Central memory CD8-positive, alpha-beta T cell (primary cell): ENCODE measurements around the gene CACNG5.

Source experiments
- ATAC-seq: fragments of 150-1000 bp; cut with Tn5 transposase; replicated peaks from 2 replicates; pipeline ENCODE4 v1.10.0; 2022; ENCODE audit warnings: mild to moderate bottlenecking, moderate FRiP score, moderate number of reproducible peaks; ENCODE audit not compliant: poor library complexity, severe bottlenecking; ENCODE audit errors: extremely low read depth
- DNase-seq, 2 donors: peaks; one replicate each; pipeline ENCODE4 v3.0.0; 2021; ENCODE audit warnings: low spot score in 2 of 2
- H3K27ac Mint-ChIP-seq: one replicate; pipeline ENCODE4 v1.8.0; 2022; ENCODE audit warnings: low read depth, mild to moderate bottlenecking, moderate library complexity, mixed read lengths
- H3K27me3 Mint-ChIP-seq: one replicate; pipeline ENCODE4 v1.8.0; 2022; ENCODE audit warnings: mixed read lengths
- H3K36me3 Mint-ChIP-seq: one replicate; pipeline ENCODE4 v1.8.0; 2022; ENCODE audit warnings: mild to moderate bottlenecking, moderate library complexity, mixed read lengths; ENCODE audit not compliant: insufficient read depth
- H3K4me1 Mint-ChIP-seq: one replicate; pipeline ENCODE4 v1.8.0; 2022; ENCODE audit warnings: mixed read lengths
- H3K4me3 Mint-ChIP-seq: one replicate; pipeline ENCODE4 v1.8.0; 2022; ENCODE audit warnings: mild to moderate bottlenecking, moderate library complexity, mixed read lengths
- H3K9me3 Mint-ChIP-seq: one replicate; pipeline ENCODE4 v1.8.0; 2022; ENCODE audit warnings: mixed read lengths

CACNG5 gene

GRCh38 chr17:66928949-66929348 lies 94.0 kb downstream of the CACNG5 start:
- H3K4me3 Mint-ChIP-seq: no peak overlapping the region
- ATAC-seq (no peak), DNase-seq (no peak)
- peaks cover 61% of the 10 kb centered on the region for H3K27me3 Mint-ChIP-seq
- H3K9me3 Mint-ChIP-seq: no peaks in the 10 kb centered on the region
- H3K4me1 Mint-ChIP-seq: no peaks in the 10 kb centered on the region
- no peaks in the 10 kb centered on the region for H3K36me3 Mint-ChIP-seq
- H3K27ac Mint-ChIP-seq: no peak overlapping the region

GRCh38 chr17:66929591-66929990 lies 94.7 kb downstream of the CACNG5 start:
- Mint-ChIP-seq H3K4me1 (no peaks in the 10 kb centered on the region), H3K4me3 (no peak overlapping the region), H3K9me3 (no peaks in the 10 kb centered on the region), H3K27ac (no peak overlapping the region), H3K27me3 (peaks cover 55% of the 10 kb centered on the region), H3K36me3 (no peaks in the 10 kb centered on the region)
- DNase-seq (no peak), ATAC-seq (no peak)

- Mint-ChIP-seq H3K4me3 (no peak overlapping the region), H3K27ac (no peak overlapping the region), H3K27me3 (peaks cover 43% of the 10 kb centered on the region), H3K9me3 (no peaks in the 10 kb centered on the region), H3K4me1 (no peaks in the 10 kb centered on the region), H3K36me3 (no peaks in the 10 kb centered on the region)
- DNase-seq (no peak), ATAC-seq (no peak)
These were observed 96.0 kb downstream of the CACNG5 start for GRCh38 chr17:66930933-66931332.

- no peak for DNase-seq
- no peak overlapping the region for H3K4me3 Mint-ChIP-seq
- no peak overlapping the region for H3K27ac Mint-ChIP-seq
- H3K9me3 Mint-ChIP-seq: no peaks in the 10 kb centered on the region
- no peaks in the 10 kb centered on the region for H3K4me1 Mint-ChIP-seq
- peaks cover 42% of the 10 kb centered on the region for H3K27me3 Mint-ChIP-seq
- no peaks in the 10 kb centered on the region for H3K36me3 Mint-ChIP-seq
- no peak for ATAC-seq
These were observed 97.4 kb downstream of the CACNG5 start for GRCh38 chr17:66932311-66932710.

GRCh38 chr17:66934040-66934439 lies 99.1 kb downstream of the CACNG5 start:
- DNase-seq (no peak), ATAC-seq (no peak)
- Mint-ChIP-seq H3K4me1 (no peaks in the 10 kb centered on the region), H3K9me3 (peaks cover 9% of the 10 kb centered on the region), H3K4me3 (no peak overlapping the region), H3K36me3 (no peaks in the 10 kb centered on the region), H3K27me3 (peaks cover 43% of the 10 kb centered on the region), H3K27ac (no peak overlapping the region)
